ENCODE measurements around the gene SNTA1. TPM values are rescaled to one million over a fixed set of nuclear protein-coding genes. Genes with fewer than 3 reads are reported as not detected.

SNTA1 gene
- total and polyA plus RNA-seq, 2 donors, result 9.3 to 50.6 TPM

GRCh38 chr20:33386673-33387072, 56.9 kb downstream of the SNTA1 start:
- Histone ChIP-seq H3K36me3 (ENCODE audit: insufficient read depth) (no peaks in the 10 kb centered on the region), H3K27ac (ENCODE audit: low read depth) (no peak overlapping the region), H3K4me3 (ENCODE audit: low read depth, low read length) (no peak overlapping the region), H3K4me1 (ENCODE audit: insufficient read depth) (no peaks in the 10 kb centered on the region)
- DNase-seq (ENCODE audit: extremely low spot score), result no peak
- 97% methylated on average over 1 of the region's 1 CpG for WGBS

GRCh38 chr20:33377366-33377765, 66.2 kb downstream of the SNTA1 start:
- Histone ChIP-seq H3K36me3 (ENCODE audit: insufficient read depth) (no peaks in the 10 kb centered on the region), H3K27ac (ENCODE audit: low read depth) (no peak overlapping the region), H3K4me1 (ENCODE audit: insufficient read depth) (no peaks in the 10 kb centered on the region), H3K4me3 (ENCODE audit: low read depth, low read length) (no peak overlapping the region)
- WGBS, result 93% methylated on average over 2 of the region's 2 CpGs
- DNase-seq (ENCODE audit: extremely low spot score), result no peak

- 68% methylated on average over 4 of the region's 4 CpGs for WGBS
- peak; percentile 6 for DNase-seq (ENCODE audit: extremely low spot score)
- no peaks in the 10 kb centered on the region for H3K4me1 ChIP-seq (ENCODE audit: insufficient read depth)
- no peak overlapping the region for H3K4me3 ChIP-seq (ENCODE audit: low read depth, low read length)
- no peak overlapping the region for H3K27ac ChIP-seq (ENCODE audit: low read depth)
- H3K36me3 ChIP-seq (ENCODE audit: insufficient read depth), result no peaks in the 10 kb centered on the region
Observed at GRCh38 chr20:33373735-33374605, 69.6 kb downstream of the SNTA1 start.

- H3K4me3 ChIP-seq (ENCODE audit: low read depth, low read length), result no peak overlapping the region
- 93% methylated on average over 4 of the region's 4 CpGs for WGBS
- no peaks in the 10 kb centered on the region for H3K36me3 ChIP-seq (ENCODE audit: insufficient read depth)
- DNase-seq (ENCODE audit: extremely low spot score), result no peak
- peak overlapping the region; percentile 29 for H3K27ac ChIP-seq (ENCODE audit: low read depth)
- H3K4me1 ChIP-seq (ENCODE audit: insufficient read depth), result no peaks in the 10 kb centered on the region
Observed at GRCh38 chr20:33372993-33373441, 70.5 kb downstream of the SNTA1 start.

- peak overlapping the region; percentile 39 for H3K27ac ChIP-seq (ENCODE audit: low read depth)
- no peaks in the 10 kb centered on the region for H3K4me1 ChIP-seq (ENCODE audit: insufficient read depth)
- H3K4me3 ChIP-seq (ENCODE audit: low read depth, low read length), result no peak overlapping the region
- H3K36me3 ChIP-seq (ENCODE audit: insufficient read depth), result peaks cover 1% of the 10 kb centered on the region
- 92% methylated on average over 8 of the region's 8 CpGs for WGBS
- DNase-seq (ENCODE audit: extremely low spot score), result no peak
Observed at GRCh38 chr20:33370291-33370690, 73.3 kb downstream of the SNTA1 start.

- no peaks in the 10 kb centered on the region for H3K4me1 ChIP-seq (ENCODE audit: insufficient read depth)
- no peak overlapping the region for H3K27ac ChIP-seq (ENCODE audit: low read depth)
- WGBS, result 81% methylated on average over 1 of the region's 1 CpG
- H3K36me3 ChIP-seq (ENCODE audit: insufficient read depth), result peaks cover 3% of the 10 kb centered on the region
- H3K4me3 ChIP-seq (ENCODE audit: low read depth, low read length), result no peak overlapping the region
- DNase-seq (ENCODE audit: extremely low spot score), result no peak
Observed at GRCh38 chr20:33362898-33363297, 80.7 kb downstream of the SNTA1 start.

- H3K27ac ChIP-seq (ENCODE audit: low read depth), result no peak overlapping the region
- peaks cover 2% of the 10 kb centered on the region for H3K36me3 ChIP-seq (ENCODE audit: insufficient read depth)
- no peak for DNase-seq (ENCODE audit: extremely low spot score)
- H3K4me3 ChIP-seq (ENCODE audit: low read depth, low read length), result no peak overlapping the region
- H3K4me1 ChIP-seq (ENCODE audit: insufficient read depth), result no peaks in the 10 kb centered on the region
- 75% methylated on average over 8 of the region's 8 CpGs for WGBS
Observed at GRCh38 chr20:33359399-33360261, 83.9 kb downstream of the SNTA1 start.

Other genes starting within 250 kb of the SNTA1 start
- gene BPIFA3, start 226.4 kb downstream of the SNTA1 start, total RNA-seq, result not detected
- gene BPIFA3, start 226.4 kb downstream of the SNTA1 start, polyA plus RNA-seq, result not detected
- gene BPIFA1, start 207.8 kb downstream of the SNTA1 start, total RNA-seq, result not detected
- gene BPIFA1, start 207.8 kb downstream of the SNTA1 start, polyA plus RNA-seq, result not detected
- not detected for gene BPIFB1, start 160.5 kb downstream of the SNTA1 start, total RNA-seq
- gene BPIFB1, start 160.5 kb downstream of the SNTA1 start, polyA plus RNA-seq, result not detected
- gene CDK5RAP1, start 42.2 kb downstream of the SNTA1 start, total RNA-seq, result 16.5 TPM
- 22.6 TPM for gene CDK5RAP1, start 42.2 kb downstream of the SNTA1 start, polyA plus RNA-seq
- 16.0 TPM for gene CBFA2T2, start 46.3 kb upstream of the SNTA1 start, total RNA-seq
- 12.5 TPM for gene CBFA2T2, start 46.3 kb upstream of the SNTA1 start, polyA plus RNA-seq
- not detected for gene C20orf144, start 218.6 kb upstream of the SNTA1 start, total RNA-seq
- 0.03 TPM for gene C20orf144, start 218.6 kb upstream of the SNTA1 start, polyA plus RNA-seq
- 0.95 TPM for gene ACTL10, start 223.2 kb upstream of the SNTA1 start, total RNA-seq
- gene ACTL10, start 223.2 kb upstream of the SNTA1 start, polyA plus RNA-seq, result 2.5 TPM
- gene NECAB3, start 230.7 kb upstream of the SNTA1 start, total RNA-seq, result 18.6 TPM
- 33.4 TPM for gene NECAB3, start 230.7 kb upstream of the SNTA1 start, polyA plus RNA-seq
- 6.6 TPM for gene E2F1, start 242.6 kb upstream of the SNTA1 start, total RNA-seq
- 3.5 TPM for gene E2F1, start 242.6 kb upstream of the SNTA1 start, polyA plus RNA-seq

All from urinary bladder (tissue), 4 donors.